ENCODE measurements around the gene ZNF224.

- TF ChIP-seq POLR2AphosphoS5 (IDR thresholded peaks at IDR 0.05; ENCODE audit: low read depth, low read length) = no peak
- TF ChIP-seq ATF2 (IDR thresholded peaks at IDR 0.05; ENCODE audit: low read length) = no peak
- no peak for TF ChIP-seq CTCF (IDR thresholded peaks at IDR 0.05; ENCODE audit: control extremely low read depth in 1 of 3, insufficient read depth in 1 of 3, low read depth in 1 of 3, low read length in 3 of 3)
- no peak for TF ChIP-seq JUN (IDR thresholded peaks at IDR 0.05; ENCODE audit: low read depth, low read length)
- TF ChIP-seq EP300 (IDR thresholded peaks at IDR 0.05; ENCODE audit: borderline replicate concordance in 1 of 2, low read depth in 2 of 2, low read length in 2 of 2) = no peak
- no peak for TF ChIP-seq MAX (IDR thresholded peaks at IDR 0.05)
- TF ChIP-seq FOSL1 (IDR thresholded peaks at IDR 0.05; ENCODE audit: insufficient read depth, low read depth, low read length) = no peak
- peak; percentile 13 for TF ChIP-seq KDM4A (IDR thresholded peaks at IDR 0.05; ENCODE audit: low read depth, low read length, severe bottlenecking)
- no peak for TF ChIP-seq POLR2A (IDR thresholded peaks at IDR 0.05; ENCODE audit: control extremely low read depth in 1 of 2, low read depth in 2 of 2, low read length in 2 of 2)
These were observed 43.2 kb upstream of the ZNF224 start for GRCh38 chr19:44050740-44051649.

All from H1 (cell line).